GM12878 (cell line): ENCODE measurements around the gene CACNA1G.

Experiments used
- NFYA ChIP-seq: IDR thresholded peaks from 2 replicates; pipeline ENCODE4 v1.6.1; 2011; ENCODE audit warnings: low read depth, mild to moderate bottlenecking, low read length, improper control_type of control experiment, borderline replicate concordance
- POLR2A ChIP-seq: IDR thresholded peaks from 2 replicates; pipeline ENCODE4 v1.6.1; 2011; ENCODE audit warnings: low read depth, mild to moderate bottlenecking, low read length
- SMC3 ChIP-seq: IDR thresholded peaks from 2 replicates; pipeline ENCODE4 v1.6.1; 2011; ENCODE audit warnings: low read length, improper control_type of control experiment, borderline replicate concordance

DNA sequence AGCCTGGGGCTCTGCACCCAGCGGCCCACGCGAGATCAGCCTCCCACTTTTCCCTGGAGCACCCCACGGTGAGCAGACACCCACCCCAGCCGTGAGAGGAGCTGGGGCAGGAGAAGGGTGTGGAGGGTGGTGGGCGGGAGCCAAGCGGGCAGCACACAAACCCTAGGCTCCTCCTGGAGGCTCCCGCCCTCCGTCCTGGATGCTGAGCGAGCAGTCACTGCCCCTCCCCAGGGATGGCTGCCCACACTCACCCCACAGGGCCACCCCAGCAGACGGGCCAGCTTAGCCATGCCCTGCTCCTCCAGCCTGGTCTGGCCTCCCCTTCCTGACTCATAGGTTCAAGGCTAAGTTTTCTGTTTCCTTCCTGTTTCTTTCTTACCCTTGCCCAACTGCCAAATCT is 58.4 kb downstream of the CACNA1G start:
- TF ChIP-seq POLR2A = no peak
- TF ChIP-seq SMC3 = no peak
- no peak for TF ChIP-seq NFYA
